ENCODE data around the gene WDFY3.

DNA sequence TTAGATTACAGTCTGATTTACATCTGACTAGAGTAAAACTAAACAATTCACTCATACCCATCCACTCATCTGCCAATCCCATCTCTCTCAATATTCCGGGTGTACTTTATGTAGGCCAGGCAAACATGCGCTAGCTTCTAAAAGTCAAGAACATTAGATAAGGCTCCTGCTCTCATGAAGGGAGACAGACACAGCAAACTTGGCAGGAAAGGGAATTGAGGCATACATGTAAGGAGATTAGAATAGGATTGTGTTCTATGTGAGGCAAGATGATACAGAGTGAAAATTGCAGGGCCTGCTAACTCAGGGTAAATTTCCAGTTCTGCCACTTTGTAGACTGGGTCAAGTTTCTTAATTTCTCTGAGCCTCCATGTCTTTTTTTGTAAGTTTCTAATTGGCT, 247.8 kb downstream of the WDFY3 start:
- TF ChIP-seq EZH2phosphoT487 (IDR thresholded peaks at IDR 0.05; ENCODE audit: unreplicated experiment), result no peak
- no peak for TF ChIP-seq CREB1 (CRISPR knock-in tag; IDR thresholded peaks at IDR 0.05; ENCODE audit: low read depth)
- TF ChIP-seq REST (IDR thresholded peaks at IDR 0.05; ENCODE audit: unreplicated experiment), result no peak
- no peak for TF ChIP-seq CTCF (conservative IDR thresholded peaks at IDR 0.05; ENCODE audit: low read depth in 2 of 2)
- TF ChIP-seq EZH2 (IDR thresholded peaks at IDR 0.05; ENCODE audit: low read depth, unreplicated experiment), result no peak
- no peak for TF ChIP-seq POLR2AphosphoS5 (IDR thresholded peaks at IDR 0.05; ENCODE audit: low read depth)
- no peak for TF ChIP-seq ZNF331 (CRISPR knock-in tag; IDR thresholded peaks at IDR 0.05; ENCODE audit: low read depth)
